ENCODE data around the gene CENPP.
A peak's percentile ranks its signal among the peaks of the same experiment; 100 is the strongest.

Gene CENPP

DNA sequence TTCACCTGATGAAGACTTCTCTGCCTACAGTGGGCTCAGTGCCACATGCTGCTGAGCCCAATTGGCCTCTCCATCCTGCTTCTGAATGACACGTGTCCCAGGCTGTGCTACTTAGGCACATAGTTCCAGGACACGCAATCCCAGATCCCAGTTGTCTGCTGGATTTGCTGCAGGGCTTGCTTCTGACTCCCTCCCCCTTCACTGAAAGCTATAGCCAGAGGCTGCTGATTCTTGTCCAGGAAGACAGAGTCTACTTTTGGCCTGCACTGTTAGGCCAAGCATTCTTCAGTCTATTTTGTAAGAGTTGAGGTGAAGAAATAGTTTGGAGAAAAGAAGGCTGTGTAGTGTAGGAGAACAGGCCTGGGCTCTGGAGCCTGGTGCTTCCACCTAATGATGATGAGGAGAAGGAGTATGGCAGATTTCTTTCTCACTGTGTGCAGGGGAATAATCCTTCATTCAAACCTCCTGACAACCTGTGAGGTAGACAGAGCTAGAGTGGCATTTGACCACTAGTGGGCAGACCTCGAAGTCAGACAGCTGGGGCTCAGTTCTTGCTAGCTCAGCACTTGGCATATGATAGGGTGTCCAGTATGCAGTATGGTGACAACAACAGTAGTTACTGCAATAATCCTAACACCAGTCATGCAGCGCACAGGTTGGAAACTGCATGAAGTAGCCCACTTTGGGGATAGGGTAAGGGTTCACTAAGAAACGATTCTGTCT is 176.1 kb downstream of the CENPP start:
- no peak for TF ChIP-seq EP300 (IDR thresholded peaks at IDR 0.05; ENCODE audit: borderline replicate concordance)
- peak; percentile 46; the same call in 1 of the 2 replicates for TF ChIP-seq RAD21 (IDR thresholded peaks at IDR 0.05; ENCODE audit: low read depth)

DNA sequence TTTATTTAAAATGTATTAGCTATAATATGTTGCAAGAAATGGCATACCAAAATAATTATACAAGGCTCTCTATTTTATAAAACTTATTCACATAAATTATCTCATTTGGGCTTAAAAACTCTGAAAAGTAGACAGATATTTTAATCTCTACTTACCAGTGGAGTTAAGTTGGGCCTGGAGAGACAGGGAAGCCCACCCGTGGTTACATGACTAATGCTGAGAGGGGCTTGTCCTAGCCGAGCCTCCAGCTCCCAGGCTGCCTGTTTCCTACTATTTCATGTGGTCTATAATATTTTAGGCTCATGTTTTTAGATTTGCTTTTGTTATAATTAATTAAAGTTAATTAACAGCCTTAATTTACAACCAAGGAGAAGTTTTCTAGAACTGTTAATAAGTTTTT is 177.4 kb downstream of the CENPP start:
- no peak for TF ChIP-seq YY1 (IDR thresholded peaks at IDR 0.05; ENCODE audit: low read depth)
- no peak for TF ChIP-seq TCF12 (IDR thresholded peaks at IDR 0.05; ENCODE audit: low read depth)
- TF ChIP-seq, protein P1, sequence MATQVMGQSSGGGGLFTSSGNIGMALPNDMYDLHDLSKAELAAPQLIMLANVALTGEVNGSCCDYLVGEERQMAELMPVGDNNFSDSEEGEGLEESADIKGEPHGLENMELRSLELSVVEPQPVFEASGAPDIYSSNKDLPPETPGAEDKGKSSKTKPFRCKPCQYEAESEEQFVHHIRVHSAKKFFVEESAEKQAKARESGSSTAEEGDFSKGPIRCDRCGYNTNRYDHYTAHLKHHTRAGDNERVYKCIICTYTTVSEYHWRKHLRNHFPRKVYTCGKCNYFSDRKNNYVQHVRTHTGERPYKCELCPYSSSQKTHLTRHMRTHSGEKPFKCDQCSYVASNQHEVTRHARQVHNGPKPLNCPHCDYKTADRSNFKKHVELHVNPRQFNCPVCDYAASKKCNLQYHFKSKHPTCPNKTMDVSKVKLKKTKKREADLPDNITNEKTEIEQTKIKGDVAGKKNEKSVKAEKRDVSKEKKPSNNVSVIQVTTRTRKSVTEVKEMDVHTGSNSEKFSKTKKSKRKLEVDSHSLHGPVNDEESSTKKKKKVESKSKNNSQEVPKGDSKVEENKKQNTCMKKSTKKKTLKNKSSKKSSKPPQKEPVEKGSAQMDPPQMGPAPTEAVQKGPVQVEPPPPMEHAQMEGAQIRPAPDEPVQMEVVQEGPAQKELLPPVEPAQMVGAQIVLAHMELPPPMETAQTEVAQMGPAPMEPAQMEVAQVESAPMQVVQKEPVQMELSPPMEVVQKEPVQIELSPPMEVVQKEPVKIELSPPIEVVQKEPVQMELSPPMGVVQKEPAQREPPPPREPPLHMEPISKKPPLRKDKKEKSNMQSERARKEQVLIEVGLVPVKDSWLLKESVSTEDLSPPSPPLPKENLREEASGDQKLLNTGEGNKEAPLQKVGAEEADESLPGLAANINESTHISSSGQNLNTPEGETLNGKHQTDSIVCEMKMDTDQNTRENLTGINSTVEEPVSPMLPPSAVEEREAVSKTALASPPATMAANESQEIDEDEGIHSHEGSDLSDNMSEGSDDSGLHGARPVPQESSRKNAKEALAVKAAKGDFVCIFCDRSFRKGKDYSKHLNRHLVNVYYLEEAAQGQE (IDR thresholded peaks at IDR 0.05; ENCODE audit: low read depth): no peak
- no peak for TF ChIP-seq EGR1 (IDR thresholded peaks at IDR 0.05)
- no peak for TF ChIP-seq RAD21 (IDR thresholded peaks at IDR 0.05; ENCODE audit: low read depth)
- no peak for TF ChIP-seq CREB1 (IDR thresholded peaks at IDR 0.05; ENCODE audit: low read depth)
- TF ChIP-seq, protein P2, sequence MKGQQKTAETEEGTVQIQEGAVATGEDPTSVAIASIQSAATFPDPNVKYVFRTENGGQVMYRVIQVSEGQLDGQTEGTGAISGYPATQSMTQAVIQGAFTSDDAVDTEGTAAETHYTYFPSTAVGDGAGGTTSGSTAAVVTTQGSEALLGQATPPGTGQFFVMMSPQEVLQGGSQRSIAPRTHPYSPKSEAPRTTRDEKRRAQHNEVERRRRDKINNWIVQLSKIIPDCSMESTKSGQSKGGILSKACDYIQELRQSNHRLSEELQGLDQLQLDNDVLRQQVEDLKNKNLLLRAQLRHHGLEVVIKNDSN (IDR thresholded peaks at IDR 0.05): no peak
- no peak for TF ChIP-seq EP300 (IDR thresholded peaks at IDR 0.05; ENCODE audit: borderline replicate concordance)
- no peak for TF ChIP-seq FOXM1 (IDR thresholded peaks at IDR 0.05; ENCODE audit: borderline replicate concordance, low read depth)
- TF ChIP-seq NFIC (IDR thresholded peaks at IDR 0.05): no peak
- no peak for TF ChIP-seq CEBPB (IDR thresholded peaks at IDR 0.05)
- TF ChIP-seq TEAD4 (IDR thresholded peaks at IDR 0.05): no peak

DNA sequence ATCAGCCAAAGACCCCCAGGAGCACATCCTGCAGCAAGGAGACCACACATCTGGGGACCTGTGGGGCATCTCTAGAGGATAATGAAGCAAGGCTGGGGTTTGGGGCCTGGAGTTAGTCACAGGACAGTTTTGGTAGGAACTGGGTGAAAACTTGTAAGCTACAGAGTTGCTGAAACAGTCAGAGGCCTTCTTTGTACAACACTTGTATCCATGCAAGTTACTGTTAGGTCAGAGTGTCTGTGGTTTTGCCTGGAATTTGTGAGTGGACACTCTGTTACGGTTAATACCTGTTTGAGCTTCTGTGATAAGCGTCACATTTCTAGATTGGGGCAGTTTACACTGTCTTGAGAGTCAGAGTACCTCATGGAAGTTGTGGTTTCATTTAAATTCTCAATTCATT is 179.1 kb downstream of the CENPP start:
- TF ChIP-seq ZBTB7A (IDR thresholded peaks at IDR 0.05; ENCODE audit: low read depth) (no peak), CEBPB (IDR thresholded peaks at IDR 0.05) (no peak), NFIC (IDR thresholded peaks at IDR 0.05) (no peak)

DNA sequence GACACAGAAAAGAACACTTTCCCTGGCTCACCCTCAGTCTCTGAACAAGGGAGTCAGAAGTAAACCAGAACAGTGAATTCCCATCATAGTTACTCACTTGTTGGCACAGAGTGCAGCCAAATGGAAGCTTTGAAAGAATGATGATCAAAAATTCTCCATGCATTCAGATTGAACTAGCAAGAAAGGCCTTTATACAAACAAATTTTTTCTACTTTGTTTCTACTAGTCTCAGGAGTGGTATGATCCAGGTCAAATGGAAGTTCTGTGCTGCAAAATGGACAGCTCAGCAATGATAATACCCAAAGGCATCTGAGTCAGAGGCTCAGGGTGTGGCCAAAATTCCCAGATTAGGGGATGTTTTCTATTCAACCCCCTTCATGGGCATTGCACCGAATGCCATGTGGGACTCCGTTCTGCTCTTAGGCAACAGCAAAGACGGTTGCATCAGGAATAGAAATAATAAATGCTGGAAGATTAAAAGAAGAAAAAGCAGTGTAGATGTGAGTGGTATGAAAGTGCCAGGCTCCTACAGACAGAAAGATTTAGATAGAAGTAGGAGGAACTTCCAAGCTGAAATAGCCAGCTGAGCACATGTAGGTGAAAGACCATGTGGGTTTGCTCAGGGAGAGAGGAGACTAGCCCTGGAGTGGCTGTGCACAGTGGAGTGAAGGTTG is 180.6 kb downstream of the CENPP start:
- TF ChIP-seq CEBPB (IDR thresholded peaks at IDR 0.05) (no peak), RAD21 (IDR thresholded peaks at IDR 0.05; ENCODE audit: low read depth) (no peak), NFIC (IDR thresholded peaks at IDR 0.05) (no peak), FOXM1 (IDR thresholded peaks at IDR 0.05; ENCODE audit: borderline replicate concordance, low read depth) (no peak), ZBTB7A (IDR thresholded peaks at IDR 0.05; ENCODE audit: low read depth) (no peak), CREB1 (IDR thresholded peaks at IDR 0.05; ENCODE audit: low read depth) (no peak), EP300 (IDR thresholded peaks at IDR 0.05; ENCODE audit: borderline replicate concordance) (no peak), TCF12 (IDR thresholded peaks at IDR 0.05; ENCODE audit: low read depth) (no peak), TEAD4 (IDR thresholded peaks at IDR 0.05) (no peak), TAF1 (IDR thresholded peaks at IDR 0.05; ENCODE audit: low read depth) (no peak), EGR1 (IDR thresholded peaks at IDR 0.05) (no peak), YY1 (IDR thresholded peaks at IDR 0.05; ENCODE audit: low read depth) (no peak)
- TF ChIP-seq, protein P2 (IDR thresholded peaks at IDR 0.05): no peak
- TF ChIP-seq, protein P1 (IDR thresholded peaks at IDR 0.05; ENCODE audit: low read depth): no peak
- TF ChIP-seq, protein P3, sequence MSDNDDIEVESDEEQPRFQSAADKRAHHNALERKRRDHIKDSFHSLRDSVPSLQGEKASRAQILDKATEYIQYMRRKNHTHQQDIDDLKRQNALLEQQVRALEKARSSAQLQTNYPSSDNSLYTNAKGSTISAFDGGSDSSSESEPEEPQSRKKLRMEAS (IDR thresholded peaks at IDR 0.05): no peak

DNA sequence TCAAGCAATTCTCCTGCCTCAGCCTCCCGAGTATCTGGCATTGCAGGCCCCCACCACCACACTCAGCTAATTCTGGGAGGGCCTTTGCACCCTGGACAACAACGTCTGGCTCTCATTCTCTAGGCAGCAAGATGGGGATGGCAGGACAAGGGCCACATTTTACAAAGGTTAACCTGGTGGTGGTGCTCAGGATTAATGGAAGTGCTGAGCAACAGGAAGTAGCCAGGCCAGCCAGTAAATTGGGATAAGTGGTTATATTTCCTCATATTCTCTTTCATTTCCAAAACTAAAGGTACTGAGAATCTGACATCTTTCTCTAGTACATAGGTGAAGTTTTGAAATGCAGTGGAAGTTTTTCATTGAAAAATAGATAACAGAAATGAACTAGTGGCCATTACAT is 181.3 kb downstream of the CENPP start:
- TF ChIP-seq EP300 (IDR thresholded peaks at IDR 0.05; ENCODE audit: borderline replicate concordance) (no peak), TEAD4 (IDR thresholded peaks at IDR 0.05) (no peak), NFIC (IDR thresholded peaks at IDR 0.05) (no peak), TAF1 (IDR thresholded peaks at IDR 0.05; ENCODE audit: low read depth) (no peak), YY1 (IDR thresholded peaks at IDR 0.05; ENCODE audit: low read depth) (no peak), RAD21 (IDR thresholded peaks at IDR 0.05; ENCODE audit: low read depth) (no peak), EGR1 (IDR thresholded peaks at IDR 0.05) (no peak), FOXM1 (IDR thresholded peaks at IDR 0.05; ENCODE audit: borderline replicate concordance, low read depth) (no peak), CREB1 (IDR thresholded peaks at IDR 0.05; ENCODE audit: low read depth) (no peak), TCF12 (IDR thresholded peaks at IDR 0.05; ENCODE audit: low read depth) (no peak), CEBPB (IDR thresholded peaks at IDR 0.05) (no peak), ZBTB7A (IDR thresholded peaks at IDR 0.05; ENCODE audit: low read depth) (no peak)
- TF ChIP-seq, protein P1 (IDR thresholded peaks at IDR 0.05; ENCODE audit: low read depth): no peak
- TF ChIP-seq, protein P3 (IDR thresholded peaks at IDR 0.05): no peak
- TF ChIP-seq, protein P2 (IDR thresholded peaks at IDR 0.05): no peak

Data from Ishikawa (cell line).